Prostate gland (tissue), 2 donors: ENCODE results near the gene CIART. TPM values are rescaled to one million over a fixed set of nuclear protein-coding genes. Genes with fewer than 3 reads are reported as not detected.
"Not testable (repeated sequence)": the region's sequence is repeated elsewhere in the genome, so short reads cannot be mapped to it uniquely, and the experiment has no call there.

Experiments
- DNase-seq: peaks from one replicate; pipeline ENCODE4 v3.0.0-alpha.2; 2019; ENCODE audit warnings: low spot score
- H3K27ac ChIP-seq, 2 donors: fragments of 200-600 bp; sonication (generic); 2 replicates each; pipeline ENCODE4 v1.5.1; 2017 to 2019
- H3K27me3 ChIP-seq: fragments of 200-600 bp; sonication (generic); replicated peaks from 2 replicates; pipeline ENCODE4 v1.5.1; 2019; ENCODE audit not compliant: insufficient read depth
- H3K36me3 ChIP-seq, 2 donors: fragments of 200-600 bp; sonication (generic); 1 replicate in 1 of 2; 2 replicates in 1 of 2; pipeline versions ENCODE4 v1.5.1 to v1.8.1; 2017 to 2019
- H3K4me1 ChIP-seq: fragments of 200-600 bp; sonication (generic); replicated peaks from 2 replicates; pipeline ENCODE4 v1.5.1; 2019
- H3K4me3 ChIP-seq, 2 donors: fragments of 200-600 bp; sonication (generic); 2 replicates each; pipeline ENCODE4 v1.5.1; 2017 to 2019
- H3K9me3 ChIP-seq: fragments of 200-600 bp; sonication (generic); 2 replicates; pipeline ENCODE4 v1.5.1; 2017
- POLR2A ChIP-seq: fragments of 450-650 bp; IDR thresholded peaks from one replicate; pipeline ENCODE4 v1.6.1; 2016; ENCODE audit warnings: antibody characterized with exemption, mild to moderate bottlenecking
- POLR2AphosphoS5 ChIP-seq: sonication (generic); formaldehyde crosslinking; IDR thresholded peaks from one replicate; pipeline ENCODE4 v1.6.1; 2017; ENCODE audit warnings: antibody characterized with exemption
- WGBS: methylation state at CpG from one replicate; pipeline ENCODE4 v1.1.5; 2018; 5-methylcytosine and 5-hydroxymethylcytosine counted together
- intact Hi-C: fragments of 100-400 bp; cut with DNase I; formaldehyde crosslinking; loops from one replicate; pipeline ENCODE4 v1.14.2; 2022
- total RNA-seq, 2 donors: library from RNA; depleted of rRNA; stranded (reverse); fragments of >200 nt; gene quantifications; one replicate each; pipeline ENCODE4 v1.1.0, GENCODE V29; 2016
- TF ChIP-seq, protein P1 (sequence below), 4 experiments: fragments of 200-600 bp in 2 of 4; fragments of 450-650 bp in 2 of 4; sonication (generic) in 2 of 4; IDR thresholded peaks; 1 replicate in 3 of 4; 2 replicates in 1 of 4; pipeline ENCODE4 v1.5.1; 2016 to 2019; ENCODE audit warnings: antibody characterized with exemption in 4 of 4, mild to moderate bottlenecking in 2 of 4, moderate library complexity in 2 of 4

Gene CIART
- total RNA-seq, 2 donors from 2014 or later = 6.9 to 10.1 TPM

DNA sequence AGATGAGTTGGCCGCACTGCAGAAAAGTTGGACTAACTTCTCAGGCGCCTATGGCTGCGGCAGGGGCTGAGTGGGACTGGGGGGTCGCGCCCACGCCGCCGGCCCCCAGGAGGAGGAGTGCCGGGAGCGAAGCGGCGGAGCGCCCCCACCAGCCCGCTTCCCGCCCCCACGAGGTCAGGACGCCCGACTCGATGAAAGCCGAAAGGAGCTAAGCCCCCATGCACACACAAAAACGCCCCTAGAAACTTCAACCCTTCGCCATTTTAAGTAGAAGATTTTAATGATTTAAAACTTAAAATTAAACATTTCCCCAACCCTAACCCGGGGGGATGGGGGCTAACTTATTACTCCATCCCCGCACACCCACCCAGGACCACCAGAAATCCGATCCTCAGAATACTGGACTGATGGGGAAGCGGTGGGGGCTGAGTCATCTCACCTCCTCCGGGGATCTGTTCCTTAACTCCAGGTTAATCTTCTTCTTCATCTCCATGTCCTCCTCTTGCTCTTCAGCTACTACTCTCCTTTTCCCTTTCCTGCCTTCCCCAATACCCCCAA is 47.0 kb upstream of the CIART start:
- Histone ChIP-seq H3K4me1 (no peaks in the 10 kb centered on the region), H3K27ac (peak overlapping the region; percentile 90 to 94), H3K4me3 (peak overlapping the region; percentile 54 to 75), H3K9me3 (no peaks in the 10 kb centered on the region), H3K36me3 (no peaks in the 10 kb centered on the region), H3K27me3 (no peaks in the 10 kb centered on the region)
- no peak for DNase-seq
- no peak for TF ChIP-seq POLR2A
- TF ChIP-seq, protein P1, sequence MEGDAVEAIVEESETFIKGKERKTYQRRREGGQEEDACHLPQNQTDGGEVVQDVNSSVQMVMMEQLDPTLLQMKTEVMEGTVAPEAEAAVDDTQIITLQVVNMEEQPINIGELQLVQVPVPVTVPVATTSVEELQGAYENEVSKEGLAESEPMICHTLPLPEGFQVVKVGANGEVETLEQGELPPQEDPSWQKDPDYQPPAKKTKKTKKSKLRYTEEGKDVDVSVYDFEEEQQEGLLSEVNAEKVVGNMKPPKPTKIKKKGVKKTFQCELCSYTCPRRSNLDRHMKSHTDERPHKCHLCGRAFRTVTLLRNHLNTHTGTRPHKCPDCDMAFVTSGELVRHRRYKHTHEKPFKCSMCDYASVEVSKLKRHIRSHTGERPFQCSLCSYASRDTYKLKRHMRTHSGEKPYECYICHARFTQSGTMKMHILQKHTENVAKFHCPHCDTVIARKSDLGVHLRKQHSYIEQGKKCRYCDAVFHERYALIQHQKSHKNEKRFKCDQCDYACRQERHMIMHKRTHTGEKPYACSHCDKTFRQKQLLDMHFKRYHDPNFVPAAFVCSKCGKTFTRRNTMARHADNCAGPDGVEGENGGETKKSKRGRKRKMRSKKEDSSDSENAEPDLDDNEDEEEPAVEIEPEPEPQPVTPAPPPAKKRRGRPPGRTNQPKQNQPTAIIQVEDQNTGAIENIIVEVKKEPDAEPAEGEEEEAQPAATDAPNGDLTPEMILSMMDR (IDR thresholded peaks at IDR 0.05) = no peak
- TF ChIP-seq POLR2AphosphoS5 = no peak
- 0% methylated on average over 26 of the region's 27 CpGs for WGBS
- intact Hi-C loops = no loop called here

GRCh38 chr1:150235852-150236613 is 46.3 kb upstream of the CIART start, which contains the start of gene ANP32E:
Gene ANP32E, minus strand, starts transcription at chr1:150236112. Its CDS starts 326 bp downstream, at chr1:150235786.
- Histone ChIP-seq H3K36me3 (no peaks in the 10 kb centered on the region), H3K4me1 (no peaks in the 10 kb centered on the region), H3K9me3 (no peaks in the 10 kb centered on the region), H3K27me3 (no peaks in the 10 kb centered on the region), H3K27ac (peak within 1 kb of the TSS; percentile 90 to 94), H3K4me3 (peak within 1 kb of the TSS; percentile 54 to 75)
- intact Hi-C loops = no loop called here
- WGBS = under 1% methylated on average over 33 of the region's 33 CpGs
- peak; percentile 99 for TF ChIP-seq POLR2AphosphoS5
- TF ChIP-seq, protein P1 (IDR thresholded peaks at IDR 0.05) = peak in 1 of 4 experiments; percentile 3
- TF ChIP-seq POLR2A = peak; percentile 91
- peak; percentile 98 for DNase-seq

DNA sequence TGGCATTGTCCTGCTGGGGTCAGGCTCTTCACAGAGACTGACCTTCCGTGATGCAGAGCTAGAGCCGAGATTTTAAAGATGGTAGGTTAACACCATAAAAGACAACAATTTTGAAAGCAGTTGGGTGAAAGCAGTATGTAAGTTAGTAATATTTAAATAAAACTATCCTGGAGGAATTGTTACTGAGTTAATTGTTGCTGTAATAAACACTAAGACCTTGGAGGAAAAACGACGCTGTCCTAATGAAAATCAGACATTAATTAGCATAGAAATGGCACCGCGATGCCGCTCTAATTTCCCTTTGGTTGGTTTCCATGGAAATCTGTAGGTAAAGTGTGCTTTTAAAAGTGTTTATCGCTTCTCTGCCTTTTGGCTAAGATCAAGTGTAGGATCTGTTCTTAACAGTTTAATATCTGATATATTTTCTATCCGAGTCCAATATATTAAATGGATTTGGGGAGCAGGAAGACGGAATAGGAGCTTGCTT is 45.7 kb upstream of the CIART start:
- Histone ChIP-seq H3K9me3 (no peaks in the 10 kb centered on the region), H3K36me3 (no peaks in the 10 kb centered on the region), H3K27me3 (no peaks in the 10 kb centered on the region), H3K4me1 (no peaks in the 10 kb centered on the region), H3K27ac (peak overlapping the region in 1 of 2 donors; percentile 35), H3K4me3 (peak overlapping the region; percentile 30 to 54)
- intact Hi-C loops = no loop called here
- no peak for DNase-seq
- WGBS = 23% methylated on average over 10 of the region's 10 CpGs
- no peak for TF ChIP-seq POLR2A
- TF ChIP-seq, protein P1 (IDR thresholded peaks at IDR 0.05) = no peak
- TF ChIP-seq POLR2AphosphoS5 = no peak

DNA sequence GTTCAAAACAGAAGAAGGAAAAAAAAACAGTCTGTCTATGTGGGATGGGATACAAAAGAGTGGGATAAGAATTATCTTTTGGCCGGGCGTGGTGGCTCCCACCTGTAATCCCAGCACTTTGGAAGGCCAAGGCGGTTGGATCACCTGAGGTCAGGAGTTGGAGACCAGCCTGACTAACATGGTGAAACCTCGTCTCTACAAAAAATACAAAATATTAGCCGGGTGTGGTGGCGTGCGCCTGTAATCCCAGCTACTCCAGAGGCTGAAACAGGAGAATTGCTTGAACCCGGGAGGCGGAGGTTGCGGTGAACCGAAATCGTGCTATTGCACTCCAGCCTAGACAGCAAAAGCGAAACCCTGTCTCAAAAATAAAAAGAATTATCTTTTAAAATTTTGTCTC is 45.2 kb upstream of the CIART start:
- H3K4me1 ChIP-seq, DNase-seq, H3K27me3 ChIP-seq, intact Hi-C loops, H3K4me3 ChIP-seq, H3K9me3 ChIP-seq, H3K27ac ChIP-seq, H3K36me3 ChIP-seq: not testable (repeated sequence)
- 89% methylated on average over 13 of the region's 13 CpGs for WGBS

DNA sequence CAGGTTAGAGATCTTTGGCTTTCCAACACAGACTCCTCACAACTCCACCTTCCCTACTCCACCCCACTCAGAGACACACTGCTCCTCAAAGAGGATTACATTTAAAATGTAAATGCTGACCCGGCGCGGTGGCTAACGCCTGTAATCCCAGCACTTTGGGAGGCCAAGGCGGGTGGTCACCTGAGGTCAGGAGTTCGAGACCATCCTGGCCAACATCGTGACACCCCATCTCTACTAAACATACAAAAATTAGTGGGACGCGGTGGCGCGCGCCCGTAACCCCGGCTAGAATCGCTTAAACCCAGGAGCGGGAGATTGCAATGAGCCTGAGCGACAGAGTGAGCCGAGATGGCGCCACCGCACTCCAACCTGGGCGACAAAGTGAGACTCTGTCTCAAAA is 44.6 kb upstream of the CIART start:
- H3K4me1 ChIP-seq = no peaks in the 10 kb centered on the region
- H3K36me3 ChIP-seq = no peaks in the 10 kb centered on the region
- no peak overlapping the region for H3K27ac ChIP-seq
- H3K9me3 ChIP-seq = no peaks in the 10 kb centered on the region
- TF ChIP-seq, protein P1 (IDR thresholded peaks at IDR 0.05) = no peak
- no peak for TF ChIP-seq POLR2A
- no peak for TF ChIP-seq POLR2AphosphoS5
- WGBS = 97% methylated on average over 21 of the region's 21 CpGs
- H3K27me3 ChIP-seq = no peaks in the 10 kb centered on the region
- intact Hi-C loops = no loop called here
- H3K4me3 ChIP-seq = no peak overlapping the region
- no peak for DNase-seq
